ENCODE results near the gene MAIP1. TPM values are rescaled to one million over a fixed set of nuclear protein-coding genes. Genes with fewer than 3 reads are reported as not detected.
A peak's percentile ranks its signal among the peaks of the same experiment; 100 is the strongest.

Gene MAIP1
- total and polyA plus RNA-seq, 3 experiments from 2014 or later = 17.2 to 40.8 (median 40.8) TPM

- H3K9me3 ChIP-seq (ENCODE audit: low read length) = no peaks in the 10 kb centered on the region
- POLR2A ChIA-PET = no interaction called here
- DNase-seq = no peak
- CTCF ChIA-PET = interaction anchor here (5.6 kb wide), 1 partner anchor 499 kb away, joined by 34 read pairs; no protein-coding TSS in a partner anchor
- no peak overlapping the region for H3K27ac Mint-ChIP-seq
- no peak overlapping the region for H3K4me3 ChIP-seq (ENCODE audit: low read length)
- H3K36me3 Mint-ChIP-seq = peaks cover 0 to 1% (median 0%) of the 10 kb centered on the region in 3 donors
- no peaks in the 10 kb centered on the region for H3K36me3 ChIP-seq (ENCODE audit: insufficient read depth, low read length)
- H3K4me1 Mint-ChIP-seq = peaks cover 6 to 10% (median 10%) of the 10 kb centered on the region in 3 donors
- H3K27me3 ChIP-seq (ENCODE audit: insufficient read depth, low read length, poor library complexity, severe bottlenecking) = no peaks in the 10 kb centered on the region
- H3K9me3 Mint-ChIP-seq = no peaks in the 10 kb centered on the region
- H3K4me3 Mint-ChIP-seq = no peak overlapping the region
- no peak overlapping the region for H3K27ac ChIP-seq (ENCODE audit: low read depth, low read length)
- no peaks in the 10 kb centered on the region for H3K4me1 ChIP-seq (ENCODE audit: insufficient read depth, low read length)
- H3K27me3 Mint-ChIP-seq = no peaks in the 10 kb centered on the region
Measured at GRCh38 chr2:199983534-199983933, 28.2 kb downstream of the MAIP1 start.

GRCh38 chr2:199984159-199984558, 28.8 kb downstream of the MAIP1 start:
- Mint-ChIP-seq H3K36me3 (no peaks in the 10 kb centered on the region), H3K27ac (no peak overlapping the region), H3K4me3 (no peak overlapping the region), H3K27me3 (peaks cover 0 to under 1% of the 10 kb centered on the region in 2 donors), H3K4me1 (peaks cover 6 to 10% (median 10%) of the 10 kb centered on the region in 3 donors), H3K9me3 (no peaks in the 10 kb centered on the region)
- no peaks in the 10 kb centered on the region for H3K36me3 ChIP-seq (ENCODE audit: insufficient read depth, low read length)
- ChIA-PET POLR2A (no interaction called here), CTCF (interaction anchor here (5.6 kb wide), 1 partner anchor 498 kb away, joined by 34 read pairs; no protein-coding TSS in a partner anchor)
- no peaks in the 10 kb centered on the region for H3K27me3 ChIP-seq (ENCODE audit: insufficient read depth, low read length, poor library complexity, severe bottlenecking)
- H3K9me3 ChIP-seq (ENCODE audit: low read length) = no peaks in the 10 kb centered on the region
- H3K4me3 ChIP-seq (ENCODE audit: low read length) = no peak overlapping the region
- DNase-seq = no peak
- no peak overlapping the region for H3K27ac ChIP-seq (ENCODE audit: low read depth, low read length)
- no peaks in the 10 kb centered on the region for H3K4me1 ChIP-seq (ENCODE audit: insufficient read depth, low read length)

- no peak overlapping the region for H3K4me3 Mint-ChIP-seq
- ChIA-PET CTCF (interaction anchor here (1.5 to 5.6 kb wide), 2 partner anchors 10 to 498 kb away, joined by 3 to 34 read pairs; no protein-coding TSS in a partner anchor), POLR2A (no interaction called here)
- H3K9me3 ChIP-seq (ENCODE audit: low read length) = no peaks in the 10 kb centered on the region
- no peaks in the 10 kb centered on the region for H3K9me3 Mint-ChIP-seq
- no peaks in the 10 kb centered on the region for H3K36me3 ChIP-seq (ENCODE audit: insufficient read depth, low read length)
- DNase-seq = no peak
- no peak overlapping the region for H3K4me3 ChIP-seq (ENCODE audit: low read length)
- no peaks in the 10 kb centered on the region for H3K27me3 ChIP-seq (ENCODE audit: insufficient read depth, low read length, poor library complexity, severe bottlenecking)
- H3K4me1 Mint-ChIP-seq = peaks cover 4 to 10% (median 8%) of the 10 kb centered on the region in 3 donors
- peaks cover 0 to 4% of the 10 kb centered on the region in 2 donors for H3K27me3 Mint-ChIP-seq
- H3K36me3 Mint-ChIP-seq = no peaks in the 10 kb centered on the region
- H3K27ac ChIP-seq (ENCODE audit: low read depth, low read length) = no peak overlapping the region
- no peaks in the 10 kb centered on the region for H3K4me1 ChIP-seq (ENCODE audit: insufficient read depth, low read length)
- no peak overlapping the region for H3K27ac Mint-ChIP-seq
Measured at GRCh38 chr2:199984755-199985154, 29.4 kb downstream of the MAIP1 start.

- DNase-seq = peak; percentile 3 to 61 (median 25)
- Histone ChIP-seq H3K4me3 (ENCODE audit: low read length) (no peak overlapping the region), H3K27ac (ENCODE audit: low read depth, low read length) (no peak overlapping the region), H3K4me1 (ENCODE audit: insufficient read depth, low read length) (no peaks in the 10 kb centered on the region), H3K36me3 (ENCODE audit: insufficient read depth, low read length) (no peaks in the 10 kb centered on the region), H3K9me3 (ENCODE audit: low read length) (no peaks in the 10 kb centered on the region), H3K27me3 (ENCODE audit: insufficient read depth, low read length, poor library complexity, severe bottlenecking) (no peaks in the 10 kb centered on the region)
- H3K27ac Mint-ChIP-seq = no peak overlapping the region
- H3K9me3 Mint-ChIP-seq = no peaks in the 10 kb centered on the region
- no peak overlapping the region for H3K4me3 Mint-ChIP-seq
- ChIA-PET POLR2A (no interaction called here), CTCF (interaction anchor here (0.6 to 5.6 kb wide), 7 partner anchors 9 to 497 kb away, joined by 3 to 34 read pairs (median 3); no protein-coding TSS in a partner anchor)
- H3K27me3 Mint-ChIP-seq = peaks cover 0 to 4% of the 10 kb centered on the region in 2 donors
- H3K36me3 Mint-ChIP-seq = no peaks in the 10 kb centered on the region
- peaks cover 0 to 8% (median 5%) of the 10 kb centered on the region in 3 donors for H3K4me1 Mint-ChIP-seq
Measured at GRCh38 chr2:199985625-199986207, 30.3 kb downstream of the MAIP1 start.

GRCh38 chr2:199987586-199987985, 32.2 kb downstream of the MAIP1 start:
- no peaks in the 10 kb centered on the region for H3K27me3 ChIP-seq (ENCODE audit: insufficient read depth, low read length, poor library complexity, severe bottlenecking)
- H3K9me3 ChIP-seq (ENCODE audit: low read length) = no peaks in the 10 kb centered on the region
- POLR2A ChIA-PET = no interaction called here
- DNase-seq = no peak
- no peaks in the 10 kb centered on the region for H3K4me1 ChIP-seq (ENCODE audit: insufficient read depth, low read length)
- Mint-ChIP-seq H3K27ac (no peak overlapping the region), H3K27me3 (peaks cover 0 to 4% of the 10 kb centered on the region in 2 donors), H3K36me3 (no peaks in the 10 kb centered on the region), H3K9me3 (no peaks in the 10 kb centered on the region), H3K4me3 (no peak overlapping the region), H3K4me1 (peaks cover 0 to 8% (median 5%) of the 10 kb centered on the region in 3 donors)
- no peaks in the 10 kb centered on the region for H3K36me3 ChIP-seq (ENCODE audit: insufficient read depth, low read length)
- CTCF ChIA-PET = interaction anchor here (2.0 to 5.6 kb wide), 2 partner anchors 484 to 495 kb away, joined by 9 to 34 read pairs; no protein-coding TSS in a partner anchor
- H3K27ac ChIP-seq (ENCODE audit: low read depth, low read length) = no peak overlapping the region
- no peak overlapping the region for H3K4me3 ChIP-seq (ENCODE audit: low read length)

- POLR2A ChIA-PET = no interaction called here
- Mint-ChIP-seq H3K36me3 (no peaks in the 10 kb centered on the region), H3K4me3 (no peak overlapping the region), H3K9me3 (no peaks in the 10 kb centered on the region), H3K4me1 (peaks cover 0 to 8% (median 5%) of the 10 kb centered on the region in 3 donors), H3K27ac (no peak overlapping the region), H3K27me3 (peaks cover 0 to 4% of the 10 kb centered on the region in 2 donors)
- H3K4me3 ChIP-seq (ENCODE audit: low read length) = no peak overlapping the region
- no peaks in the 10 kb centered on the region for H3K36me3 ChIP-seq (ENCODE audit: insufficient read depth, low read length)
- no peak overlapping the region for H3K27ac ChIP-seq (ENCODE audit: low read depth, low read length)
- no peak for DNase-seq
- no peaks in the 10 kb centered on the region for H3K27me3 ChIP-seq (ENCODE audit: insufficient read depth, low read length, poor library complexity, severe bottlenecking)
- CTCF ChIA-PET = interaction anchor here (5.6 kb wide), 1 partner anchor 494 kb away, joined by 34 read pairs; no protein-coding TSS in a partner anchor
- no peaks in the 10 kb centered on the region for H3K4me1 ChIP-seq (ENCODE audit: insufficient read depth, low read length)
- H3K9me3 ChIP-seq (ENCODE audit: low read length) = no peaks in the 10 kb centered on the region
Measured at GRCh38 chr2:199988151-199988550, 32.8 kb downstream of the MAIP1 start.

- no peak overlapping the region for H3K4me3 ChIP-seq (ENCODE audit: low read length)
- POLR2A ChIA-PET = no interaction called here
- Mint-ChIP-seq H3K9me3 (no peaks in the 10 kb centered on the region), H3K4me3 (no peak overlapping the region), H3K27ac (no peak overlapping the region), H3K4me1 (peaks cover 0 to 8% (median 5%) of the 10 kb centered on the region in 3 donors), H3K36me3 (no peaks in the 10 kb centered on the region), H3K27me3 (peaks cover 3 to 4% of the 10 kb centered on the region in 2 donors)
- no peaks in the 10 kb centered on the region for H3K27me3 ChIP-seq (ENCODE audit: insufficient read depth, low read length, poor library complexity, severe bottlenecking)
- CTCF ChIA-PET = interaction anchor here (1.4 kb wide), 1 partner anchor 10 kb away, joined by 3 read pairs; no protein-coding TSS in a partner anchor
- no peaks in the 10 kb centered on the region for H3K9me3 ChIP-seq (ENCODE audit: low read length)
- H3K27ac ChIP-seq (ENCODE audit: low read depth, low read length) = no peak overlapping the region
- H3K4me1 ChIP-seq (ENCODE audit: insufficient read depth, low read length) = no peaks in the 10 kb centered on the region
- H3K36me3 ChIP-seq (ENCODE audit: insufficient read depth, low read length) = no peaks in the 10 kb centered on the region
- no peak for DNase-seq
Measured at GRCh38 chr2:199989822-199990221, 34.4 kb downstream of the MAIP1 start.

GRCh38 chr2:199991691-199992090, 36.3 kb downstream of the MAIP1 start:
- Mint-ChIP-seq H3K9me3 (no peaks in the 10 kb centered on the region), H3K27me3 (peaks cover 3 to 4% of the 10 kb centered on the region in 2 donors), H3K4me3 (no peak overlapping the region), H3K4me1 (no peaks in the 10 kb centered on the region), H3K36me3 (no peaks in the 10 kb centered on the region), H3K27ac (no peak overlapping the region)
- Histone ChIP-seq H3K27ac (ENCODE audit: low read depth, low read length) (no peak overlapping the region), H3K36me3 (ENCODE audit: insufficient read depth, low read length) (no peaks in the 10 kb centered on the region), H3K4me1 (ENCODE audit: insufficient read depth, low read length) (no peaks in the 10 kb centered on the region), H3K9me3 (ENCODE audit: low read length) (no peaks in the 10 kb centered on the region), H3K4me3 (ENCODE audit: low read length) (no peak overlapping the region), H3K27me3 (ENCODE audit: insufficient read depth, low read length, poor library complexity, severe bottlenecking) (no peaks in the 10 kb centered on the region)
- POLR2A ChIA-PET = no interaction called here
- DNase-seq = no peak
- CTCF ChIA-PET = no interaction called here
